Parathyroid adenoma (tissue), 2 donors: ENCODE measurements around the gene COX10.

Experiments used
- H2AFZ ChIP-seq: fragments of 300-600 bp; sonication (generic); one replicate; pipeline ENCODE4 v1.7.0; 2017; ENCODE audit warnings: antibody characterized with exemption, mild to moderate bottlenecking
- H3K27ac ChIP-seq: fragments of 300-600 bp; sonication (generic); one replicate; pipeline ENCODE4 v1.7.0; 2017
- H3K27me3 ChIP-seq: fragments of 300-600 bp; sonication (generic); one replicate; pipeline ENCODE4 v1.7.0; 2017; ENCODE audit warnings: low read length; ENCODE audit not compliant: control insufficient read depth, insufficient read depth
- H3K36me3 ChIP-seq: fragments of 300-600 bp; sonication (generic); one replicate; pipeline ENCODE4 v1.7.0; 2017; ENCODE audit warnings: low read length; ENCODE audit not compliant: control insufficient read depth, insufficient read depth
- H3K4me1 ChIP-seq: fragments of 300-600 bp; sonication (generic); one replicate; pipeline ENCODE4 v1.7.0; 2017; ENCODE audit warnings: control low read depth
- H3K4me2 ChIP-seq: fragments of 300-600 bp; sonication (generic); one replicate; pipeline ENCODE4 v1.7.0; 2017; ENCODE audit warnings: low read length
- H3K4me3 ChIP-seq: fragments of 300-600 bp; sonication (generic); one replicate; pipeline ENCODE4 v1.7.0; 2017; ENCODE audit warnings: low read depth, low read length
- H3K79me2 ChIP-seq: fragments of 300-600 bp; sonication (generic); one replicate; pipeline ENCODE4 v1.7.0; 2017; ENCODE audit warnings: control low read depth
- H3K9ac ChIP-seq: fragments of 300-600 bp; sonication (generic); one replicate; pipeline ENCODE4 v1.7.0; 2017; ENCODE audit warnings: mild to moderate bottlenecking
- H3K9me3 ChIP-seq: fragments of 300-600 bp; sonication (generic); one replicate; pipeline ENCODE4 v1.7.0; 2017; ENCODE audit warnings: low read length; ENCODE audit not compliant: control insufficient read depth
- CTCF ChIP-seq: fragments of 300-600 bp; sonication (generic); IDR thresholded peaks from one replicate; pipeline ENCODE4 v1.7.0; 2017; ENCODE audit warnings: antibody characterized with exemption, mild to moderate bottlenecking
- donor health status: primary hyperparathyroidism.

The COX10 gene

GRCh38 chr17:14082848-14083247 is 13.5 kb downstream of the COX10 start:
- no peak for TF ChIP-seq CTCF
- H3K4me3 ChIP-seq, result no peak overlapping the region

GRCh38 chr17:14084955-14085354 is 15.7 kb downstream of the COX10 start:
- Histone ChIP-seq H3K79me2 (peaks cover 15% of the 10 kb centered on the region), H3K4me2 (no peak overlapping the region)

More at GRCh38 chr17:14082848-14083247, 13.5 kb downstream of the COX10 start:
- no peaks in the 10 kb centered on the region for H3K4me1 ChIP-seq
- H3K4me2 ChIP-seq, result no peak overlapping the region
- H3K27ac ChIP-seq, result no peak overlapping the region
- H3K9me3 ChIP-seq, result no peaks in the 10 kb centered on the region
- H3K9ac ChIP-seq, result no peak overlapping the region
- no peaks in the 10 kb centered on the region for H3K27me3 ChIP-seq
- peaks cover 15% of the 10 kb centered on the region for H3K79me2 ChIP-seq
- H3K36me3 ChIP-seq, result no peaks in the 10 kb centered on the region
- no peak overlapping the region for H2AFZ ChIP-seq

GRCh38 chr17:14086189-14086588 is 16.9 kb downstream of the COX10 start:
- H3K36me3 ChIP-seq, result no peaks in the 10 kb centered on the region
- no peaks in the 10 kb centered on the region for H3K9me3 ChIP-seq
- no peaks in the 10 kb centered on the region for H3K27me3 ChIP-seq
- no peaks in the 10 kb centered on the region for H3K4me1 ChIP-seq
- no peak overlapping the region for H3K4me2 ChIP-seq
- H3K9ac ChIP-seq, result no peak overlapping the region
- TF ChIP-seq CTCF, result no peak
- peaks cover 13% of the 10 kb centered on the region for H3K79me2 ChIP-seq
- H3K27ac ChIP-seq, result no peak overlapping the region
- H2AFZ ChIP-seq, result no peak overlapping the region
- H3K4me3 ChIP-seq, result no peak overlapping the region

More at GRCh38 chr17:14084955-14085354, 15.7 kb downstream of the COX10 start:
- no peaks in the 10 kb centered on the region for H3K36me3 ChIP-seq
- no peaks in the 10 kb centered on the region for H3K27me3 ChIP-seq
- TF ChIP-seq CTCF, result no peak
- no peak overlapping the region for H3K27ac ChIP-seq
- no peak overlapping the region for H3K4me3 ChIP-seq
- no peak overlapping the region for H2AFZ ChIP-seq
- H3K9ac ChIP-seq, result no peak overlapping the region
- no peaks in the 10 kb centered on the region for H3K4me1 ChIP-seq
- H3K9me3 ChIP-seq, result no peaks in the 10 kb centered on the region

- Histone ChIP-seq H3K4me2 (no peak overlapping the region), H3K9ac (no peak overlapping the region), H3K36me3 (no peaks in the 10 kb centered on the region), H3K4me3 (no peak overlapping the region), H3K79me2 (peaks cover 23% of the 10 kb centered on the region), H2AFZ (no peak overlapping the region), H3K27me3 (no peaks in the 10 kb centered on the region), H3K9me3 (no peaks in the 10 kb centered on the region), H3K27ac (no peak overlapping the region), H3K4me1 (peaks cover 3% of the 10 kb centered on the region)
- TF ChIP-seq CTCF, result no peak
Observed at GRCh38 chr17:14089179-14089578, 19.9 kb downstream of the COX10 start.

GRCh38 chr17:14091367-14091766 is 22.1 kb downstream of the COX10 start:
- no peak overlapping the region for H3K27ac ChIP-seq
- peaks cover 3% of the 10 kb centered on the region for H3K4me1 ChIP-seq
- H3K36me3 ChIP-seq, result no peaks in the 10 kb centered on the region
- TF ChIP-seq CTCF, result no peak
- H3K4me2 ChIP-seq, result peak overlapping the region; percentile 18
- H2AFZ ChIP-seq, result no peak overlapping the region
- H3K79me2 ChIP-seq, result peaks cover 22% of the 10 kb centered on the region
- no peaks in the 10 kb centered on the region for H3K27me3 ChIP-seq
- no peaks in the 10 kb centered on the region for H3K9me3 ChIP-seq
- H3K4me3 ChIP-seq, result no peak overlapping the region
- H3K9ac ChIP-seq, result no peak overlapping the region
